Vagina (tissue), 2 donors: ENCODE measurements around the gene ROBO4.

Experiments
- CTCF ChIP-seq, 3 experiments: fragments of 450-650 bp in 2 of 3; fragments of 200-600 bp in 1 of 3; sonication (generic) in 1 of 3; IDR thresholded peaks; one replicate each; pipeline ENCODE4 v1.5.1; 2017 to 2019; ENCODE audit warnings: antibody characterized with exemption in 3 of 3, mild to moderate bottlenecking in 2 of 3, moderate library complexity in 2 of 3
- POLR2A ChIP-seq, 2 donors: fragments of 450-650 bp; IDR thresholded peaks; one replicate each; pipeline ENCODE4 v1.6.1; 2017; ENCODE audit warnings: antibody characterized with exemption in 2 of 2, mild to moderate bottlenecking in 2 of 2, moderate library complexity in 2 of 2

DNA sequence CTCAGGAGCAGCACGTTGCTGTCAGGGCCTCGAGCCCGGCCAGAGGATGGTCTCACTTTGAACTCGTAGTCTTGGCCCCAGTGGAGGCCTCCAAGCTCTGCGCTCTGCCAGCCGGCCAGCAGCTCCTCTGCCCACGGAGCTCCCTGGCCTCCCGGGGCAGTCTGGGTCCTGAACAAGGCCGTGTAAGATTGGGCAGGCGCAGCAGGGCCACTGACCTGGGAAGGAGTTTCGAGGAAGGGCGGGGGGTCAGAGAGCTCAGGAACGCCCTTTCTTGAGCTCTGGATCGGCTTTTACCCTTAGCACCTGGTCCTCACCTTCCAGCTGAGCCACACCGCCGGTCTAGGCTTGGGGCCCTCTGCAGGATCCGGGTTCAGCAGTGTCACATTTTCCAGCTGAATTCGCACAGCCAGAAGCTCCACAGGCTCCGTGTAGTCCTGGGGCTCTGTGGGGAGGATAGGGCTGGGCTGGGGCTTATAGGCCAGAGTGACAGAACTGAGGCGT, 2.1 kb downstream of the ROBO4 start:
- TF ChIP-seq POLR2A (IDR thresholded peaks at IDR 0.05) (no peak), CTCF (IDR thresholded peaks at IDR 0.05) (no peak)
